ENCODE data around the gene SLC1A1.

DNA sequence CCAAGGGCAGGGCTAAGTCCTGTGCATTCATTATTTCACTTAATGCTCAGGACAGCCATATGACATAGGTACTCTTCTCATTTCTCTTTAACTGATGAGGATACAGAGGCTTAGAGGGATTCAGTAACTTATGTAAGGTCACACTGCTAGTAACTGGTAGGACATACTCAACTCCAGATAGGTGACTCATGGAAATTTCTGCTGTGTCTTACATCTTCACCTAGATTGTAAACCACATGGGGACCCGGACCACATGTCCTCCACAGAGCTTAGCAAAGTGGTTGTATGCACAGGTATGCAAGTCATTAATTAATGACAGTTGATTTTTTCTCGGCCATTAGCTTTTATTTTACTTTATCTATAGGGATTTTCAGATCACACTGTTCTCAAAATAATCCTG lies 29.3 kb downstream of the SLC1A1 start:
- TF ChIP-seq, protein P1, sequence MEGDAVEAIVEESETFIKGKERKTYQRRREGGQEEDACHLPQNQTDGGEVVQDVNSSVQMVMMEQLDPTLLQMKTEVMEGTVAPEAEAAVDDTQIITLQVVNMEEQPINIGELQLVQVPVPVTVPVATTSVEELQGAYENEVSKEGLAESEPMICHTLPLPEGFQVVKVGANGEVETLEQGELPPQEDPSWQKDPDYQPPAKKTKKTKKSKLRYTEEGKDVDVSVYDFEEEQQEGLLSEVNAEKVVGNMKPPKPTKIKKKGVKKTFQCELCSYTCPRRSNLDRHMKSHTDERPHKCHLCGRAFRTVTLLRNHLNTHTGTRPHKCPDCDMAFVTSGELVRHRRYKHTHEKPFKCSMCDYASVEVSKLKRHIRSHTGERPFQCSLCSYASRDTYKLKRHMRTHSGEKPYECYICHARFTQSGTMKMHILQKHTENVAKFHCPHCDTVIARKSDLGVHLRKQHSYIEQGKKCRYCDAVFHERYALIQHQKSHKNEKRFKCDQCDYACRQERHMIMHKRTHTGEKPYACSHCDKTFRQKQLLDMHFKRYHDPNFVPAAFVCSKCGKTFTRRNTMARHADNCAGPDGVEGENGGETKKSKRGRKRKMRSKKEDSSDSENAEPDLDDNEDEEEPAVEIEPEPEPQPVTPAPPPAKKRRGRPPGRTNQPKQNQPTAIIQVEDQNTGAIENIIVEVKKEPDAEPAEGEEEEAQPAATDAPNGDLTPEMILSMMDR (IDR thresholded peaks at IDR 0.05): no peak
- no peak for TF ChIP-seq POLR2A (IDR thresholded peaks at IDR 0.05)
